Peyer's patch (tissue), 4 donors: ENCODE data around the gene CACUL1.

ENCODE experiments used
- CTCF ChIP-seq, 6 experiments: fragments of 450-650 bp in 4 of 6; fragments of 200-600 bp in 2 of 6; sonication (generic) in 1 of 6; IDR thresholded peaks; one replicate each; pipeline ENCODE4 v1.5.1; 2017 to 2019; ENCODE audit warnings: antibody characterized with exemption in 6 of 6, mild to moderate bottlenecking in 3 of 6, moderate library complexity in 1 of 6
- POLR2A ChIP-seq, 2 donors: fragments of 450-650 bp; IDR thresholded peaks; one replicate each; pipeline ENCODE4 v1.5.1; 2017; ENCODE audit warnings: antibody characterized with exemption in 2 of 2, mild to moderate bottlenecking in 2 of 2, moderate library complexity in 2 of 2

- TF ChIP-seq CTCF (IDR thresholded peaks at IDR 0.05) (no peak), POLR2A (IDR thresholded peaks at IDR 0.05) (no peak)
These were observed 72.2 kb downstream of the CACUL1 start for GRCh38 chr10:118682533-118682932.
